ENCODE data around the gene DLG4. TPM values are rescaled to one million over a fixed set of nuclear protein-coding genes. Genes with fewer than 3 reads are reported as not detected.

Gene DLG4
- polyA plus RNA-seq, 5 donors = 33.6 to 62.3 (median 45.4) TPM

GRCh38 chr17:7234083-7234951, 14.7 kb upstream of the DLG4 start, which contains the start of gene DVL2:
TSS of gene DVL2 (minus strand) at chr17:7234517. CDS start at chr17:7234262, 255 bp downstream.
- DNase-seq = peak; percentile 92 to 94

GRCh38 chr17:7233701-7234082, 14.1 kb upstream of the DLG4 start:
- DNase-seq = no peak

GRCh38 chr17:7232114-7232513, 12.5 kb upstream of the DLG4 start:
- no peak for DNase-seq

- DNase-seq = no peak
Observed at GRCh38 chr17:7229504-7229903, 9.9 kb upstream of the DLG4 start.

- no peak for DNase-seq
Observed at GRCh38 chr17:7228920-7229319, 9.3 kb upstream of the DLG4 start.

GRCh38 chr17:7226721-7227710, 7.4 kb upstream of the DLG4 start:
- no peak for DNase-seq

GRCh38 chr17:7225711-7226331, 6.2 kb upstream of the DLG4 start:
- no peak for DNase-seq

GRCh38 chr17:7224661-7225111, 5.0 kb upstream of the DLG4 start:
- no peak for DNase-seq

GRCh38 chr17:7224110-7224509, 4.5 kb upstream of the DLG4 start:
- no peak for DNase-seq

- no peak for DNase-seq
Observed at GRCh38 chr17:7223375-7223774, 3.7 kb upstream of the DLG4 start.

- no peak for DNase-seq
Observed at GRCh38 chr17:7222972-7223292, 3.3 kb upstream of the DLG4 start.

- DNase-seq = no peak
Observed at GRCh38 chr17:7222093-7222971, 2.7 kb upstream of the DLG4 start.

- DNase-seq = no peak
Observed at GRCh38 chr17:7221278-7222092, 1.8 kb upstream of the DLG4 start.

GRCh38 chr17:7220593-7221277, 1.1 kb upstream of the DLG4 start:
- no peak for DNase-seq

- no peak for DNase-seq
Observed at GRCh38 chr17:7219229-7219811, 316 bp downstream of the DLG4 start.

GRCh38 chr17:7218758-7219157, 878 bp downstream of the DLG4 start:
- no peak for DNase-seq

GRCh38 chr17:7218166-7218565, 1.5 kb downstream of the DLG4 start:
- no peak for DNase-seq

- peak; percentile 82 to 83 for DNase-seq
Observed at GRCh38 chr17:7217113-7217987, 2.3 kb downstream of the DLG4 start.
